SJCRH30 (cell line): ENCODE measurements around the gene OSER1. TPM values are rescaled to one million over a fixed set of nuclear protein-coding genes. Genes with fewer than 3 reads are reported as not detected.
"Not testable (repeated sequence)": the region's sequence is repeated elsewhere in the genome, so short reads cannot be mapped to it uniquely, and the experiment has no call there.

ENCODE experiments used
- DNase-seq, 2 experiments: peaks; one replicate each; pipeline ENCODE4 v3.0.0-alpha.2; 2015 to 2020
- H3K27ac ChIP-seq: fragments of 250-450 bp; sonication (Bioruptor Pico); 2 replicates; pipeline ENCODE4 v1.5.1; 2020; ENCODE audit warnings: mild to moderate bottlenecking, moderate library complexity
- H3K27me3 ChIP-seq: fragments of 250-450 bp; sonication (Bioruptor Pico); 2 replicates; pipeline ENCODE4 v1.5.1; 2020; ENCODE audit warnings: mild to moderate bottlenecking, moderate library complexity
- H3K36me3 ChIP-seq: fragments of 250-450 bp; sonication (Bioruptor Pico); 2 replicates; pipeline ENCODE4 v1.5.1; 2020; ENCODE audit warnings: mild to moderate bottlenecking, moderate library complexity
- H3K4me1 ChIP-seq: fragments of 250-450 bp; sonication (Bioruptor Pico); 2 replicates; pipeline ENCODE4 v1.5.1; 2020; ENCODE audit warnings: mild to moderate bottlenecking, moderate library complexity
- H3K4me3 ChIP-seq: fragments of 250-450 bp; sonication (Bioruptor Pico); 2 replicates; pipeline ENCODE4 v1.5.1; 2020; ENCODE audit warnings: mild to moderate bottlenecking, moderate library complexity
- H3K9me3 ChIP-seq: fragments of 250-450 bp; sonication (Bioruptor Pico); replicated peaks from 2 replicates; pipeline ENCODE4 v1.5.1; 2020; ENCODE audit warnings: mild to moderate bottlenecking, moderate library complexity
- total RNA-seq: library from RNA; depleted of rRNA; stranded (reverse); fragments of >200 nt; shearing (Covaris generic); gene quantifications from 2 replicates; pipeline ENCODE4 v1.2.3, GENCODE V29; 2014

OSER1 gene
- total RNA-seq, 1 experiment from 2014 or later: 54.9 TPM

GRCh38 chr20:44200371-44200770, 10.2 kb downstream of the OSER1 start:
- no peak overlapping the region for H3K4me3 ChIP-seq
- H3K36me3 ChIP-seq: peaks cover 80% of the 10 kb centered on the region
- no peak overlapping the region for H3K27ac ChIP-seq
- DNase-seq: no peak
- no peaks in the 10 kb centered on the region for H3K27me3 ChIP-seq
- no peaks in the 10 kb centered on the region for H3K9me3 ChIP-seq
- H3K4me1 ChIP-seq: peaks cover 19% of the 10 kb centered on the region

- no peak for DNase-seq
- Histone ChIP-seq H3K27ac (no peak overlapping the region), H3K27me3 (no peaks in the 10 kb centered on the region), H3K4me3 (no peak overlapping the region), H3K9me3 (no peaks in the 10 kb centered on the region), H3K36me3 (peaks cover 78% of the 10 kb centered on the region), H3K4me1 (peaks cover 17% of the 10 kb centered on the region)
Observed at GRCh38 chr20:44199877-44200276, 10.7 kb downstream of the OSER1 start.

DNA sequence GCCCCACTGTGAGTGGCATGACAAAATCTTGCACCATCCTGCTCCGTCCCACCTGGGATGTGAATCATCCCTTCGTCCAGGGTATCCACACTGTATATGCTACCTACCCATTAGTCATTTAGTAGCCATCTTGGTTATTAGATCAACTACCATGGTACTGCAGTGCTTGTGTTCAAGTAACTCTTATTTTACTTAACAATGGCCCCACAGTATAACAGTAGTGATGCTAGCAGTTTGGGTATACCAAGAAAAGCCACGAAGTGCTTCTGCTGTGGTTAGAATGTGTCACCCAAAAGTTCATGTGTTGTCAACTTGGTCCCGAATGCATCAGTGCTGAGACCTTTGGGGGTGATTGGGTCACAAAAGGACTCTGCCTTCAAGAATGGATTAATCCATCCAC, 11.7 kb downstream of the OSER1 start:
- Histone ChIP-seq H3K36me3 (peaks cover 77% of the 10 kb centered on the region), H3K27ac (no peak overlapping the region), H3K4me3 (no peak overlapping the region)

DNA sequence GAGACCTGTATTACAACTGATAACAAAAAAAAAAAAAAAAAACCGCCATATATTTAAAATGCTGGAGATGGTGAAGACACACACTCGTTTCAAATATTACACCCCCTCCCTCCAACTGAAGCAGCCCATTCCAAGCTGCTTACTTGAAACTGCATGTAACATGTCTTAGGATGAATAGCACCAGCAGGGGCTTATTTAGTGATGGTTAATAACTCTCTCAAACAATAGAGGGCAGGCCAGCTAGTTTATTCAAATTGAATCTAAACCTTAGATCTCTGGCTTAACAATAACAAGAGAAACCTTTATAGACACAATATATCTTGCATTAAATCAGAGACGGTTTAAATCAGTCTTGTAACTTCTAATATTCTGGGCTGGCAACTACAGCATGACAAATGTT, 14.3 kb downstream of the OSER1 start:
- Histone ChIP-seq H3K4me1 (no peaks in the 10 kb centered on the region), H3K9me3 (no peaks in the 10 kb centered on the region), H3K36me3 (peaks cover 57% of the 10 kb centered on the region), H3K4me3 (no peak overlapping the region), H3K27ac (no peak overlapping the region), H3K27me3 (no peaks in the 10 kb centered on the region)
- DNase-seq: no peak

More for the DNA sequence above, 11.7 kb downstream of the OSER1 start:
- H3K9me3 ChIP-seq: no peaks in the 10 kb centered on the region
- no peak for DNase-seq
- H3K4me1 ChIP-seq: peaks cover 7% of the 10 kb centered on the region
- no peaks in the 10 kb centered on the region for H3K27me3 ChIP-seq

- Histone ChIP-seq H3K4me3 (no peak overlapping the region), H3K4me1 (no peaks in the 10 kb centered on the region), H3K36me3 (peaks cover 51% of the 10 kb centered on the region), H3K9me3 (no peaks in the 10 kb centered on the region), H3K27me3 (no peaks in the 10 kb centered on the region), H3K27ac (no peak overlapping the region)
- no peak for DNase-seq
Observed at GRCh38 chr20:44195605-44196004, 15.0 kb downstream of the OSER1 start.

DNA sequence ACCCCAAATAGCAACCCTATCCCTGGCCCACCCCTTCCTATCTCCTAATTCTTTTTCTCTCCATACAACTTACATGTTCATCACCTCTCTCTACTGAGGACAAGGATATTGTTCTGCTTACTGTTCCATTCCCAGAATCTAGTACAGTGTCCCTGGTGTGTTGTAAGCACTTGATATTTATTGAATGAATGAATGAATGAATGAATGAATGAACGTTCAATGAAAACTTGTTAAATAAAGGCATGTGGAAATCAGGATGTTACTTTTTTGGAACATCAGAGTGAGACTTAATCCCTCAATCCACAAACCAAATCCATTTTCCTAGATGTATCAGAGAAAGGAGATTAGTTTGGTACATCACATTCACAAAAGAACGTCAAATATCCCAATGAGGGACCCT, 16.8 kb downstream of the OSER1 start:
- peaks cover 33% of the 10 kb centered on the region for H3K36me3 ChIP-seq
- no peak for DNase-seq
- no peak overlapping the region for H3K4me3 ChIP-seq
- H3K27ac ChIP-seq: no peak overlapping the region
- H3K9me3 ChIP-seq: no peaks in the 10 kb centered on the region
- no peaks in the 10 kb centered on the region for H3K27me3 ChIP-seq
- H3K4me1 ChIP-seq: peaks cover 3% of the 10 kb centered on the region; the same call in 1 of the 2 replicates

- not testable (repeated sequence) for H3K9me3 ChIP-seq, H3K27ac ChIP-seq, H3K4me3 ChIP-seq, DNase-seq, H3K27me3 ChIP-seq
- Histone ChIP-seq H3K36me3 (peaks cover 11% of the 10 kb centered on the region), H3K4me1 (peaks cover 16% of the 10 kb centered on the region)
Observed at GRCh38 chr20:44191640-44192039, 18.9 kb downstream of the OSER1 start.

GRCh38 chr20:44190197-44190852, 20.2 kb downstream of the OSER1 start:
- not testable (repeated sequence) for H3K36me3 ChIP-seq, H3K9me3 ChIP-seq, H3K27ac ChIP-seq, H3K4me3 ChIP-seq, H3K27me3 ChIP-seq
- peaks cover 16% of the 10 kb centered on the region for H3K4me1 ChIP-seq
- peak; percentile 76 to 96 for DNase-seq

DNA sequence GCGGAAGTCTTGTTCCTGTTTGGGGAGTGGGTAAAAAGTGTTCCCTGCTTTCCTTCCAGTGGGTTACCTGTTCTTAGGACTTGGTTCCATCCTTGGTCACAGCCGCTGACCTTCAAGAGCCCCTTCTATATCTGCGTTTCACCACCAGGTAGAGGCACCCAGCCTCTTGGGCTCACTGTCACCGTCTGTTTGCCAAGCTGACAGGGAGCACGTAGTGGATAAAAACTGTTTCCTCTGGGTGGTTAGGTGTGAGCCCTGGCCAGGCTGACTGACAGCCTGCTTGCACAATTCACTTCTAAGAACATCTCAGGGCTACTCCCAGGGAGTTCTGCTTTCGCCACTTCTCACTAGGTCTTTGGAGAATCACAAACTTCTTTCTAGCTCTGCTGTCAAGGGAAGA, 21.8 kb downstream of the OSER1 start:
- H3K36me3 ChIP-seq: no peaks in the 10 kb centered on the region
- peak overlapping the region; percentile 91; the same call in 1 of the 2 replicates for H3K27ac ChIP-seq
- peaks cover 16% of the 10 kb centered on the region for H3K4me1 ChIP-seq
- no peaks in the 10 kb centered on the region for H3K27me3 ChIP-seq
- H3K9me3 ChIP-seq: no peaks in the 10 kb centered on the region
- no peak for DNase-seq
- H3K4me3 ChIP-seq: no peak overlapping the region

GRCh38 chr20:44187772-44188709, 22.5 kb downstream of the OSER1 start:
- no peaks in the 10 kb centered on the region for H3K27me3 ChIP-seq
- peak overlapping the region; percentile 91 for H3K27ac ChIP-seq
- peaks cover 16% of the 10 kb centered on the region for H3K4me1 ChIP-seq
- no peaks in the 10 kb centered on the region for H3K9me3 ChIP-seq
- no peaks in the 10 kb centered on the region for H3K36me3 ChIP-seq
- DNase-seq: peak; percentile 66 to 82
- peak overlapping the region; percentile 63 for H3K4me3 ChIP-seq

- Histone ChIP-seq H3K4me3 (peak within 1 kb of the TSS; percentile 63), H3K27me3 (no peaks in the 10 kb centered on the region), H3K4me1 (peaks cover 23% of the 10 kb centered on the region), H3K36me3 (no peaks in the 10 kb centered on the region), H3K27ac (peak within 1 kb of the TSS; percentile 91), H3K9me3 (no peaks in the 10 kb centered on the region)
- peak; percentile 90 to 92 for DNase-seq
Observed at GRCh38 chr20:44187054-44187771, 23.4 kb downstream of the OSER1 start, which contains the start of gene JPH2. JPH2 (minus strand) TSS chr20:44187188; CDS start chr20:44186705, 483 bp downstream.

- Histone ChIP-seq H3K4me1 (peaks cover 28% of the 10 kb centered on the region), H3K36me3 (no peaks in the 10 kb centered on the region), H3K9me3 (no peaks in the 10 kb centered on the region), H3K27ac (peak overlapping the region; percentile 91), H3K27me3 (no peaks in the 10 kb centered on the region), H3K4me3 (peak overlapping the region; percentile 63)
- peak; percentile 45 to 59 for DNase-seq
Observed at GRCh38 chr20:44186674-44187053, 23.9 kb downstream of the OSER1 start.

GRCh38 chr20:44186201-44186600, 24.4 kb downstream of the OSER1 start:
- Histone ChIP-seq H3K27me3 (no peaks in the 10 kb centered on the region), H3K4me1 (peaks cover 33% of the 10 kb centered on the region), H3K36me3 (no peaks in the 10 kb centered on the region), H3K9me3 (no peaks in the 10 kb centered on the region), H3K27ac (no peak overlapping the region; the same call in 1 of the 2 replicates), H3K4me3 (peak overlapping the region; percentile 63)
- DNase-seq: no peak

DNA sequence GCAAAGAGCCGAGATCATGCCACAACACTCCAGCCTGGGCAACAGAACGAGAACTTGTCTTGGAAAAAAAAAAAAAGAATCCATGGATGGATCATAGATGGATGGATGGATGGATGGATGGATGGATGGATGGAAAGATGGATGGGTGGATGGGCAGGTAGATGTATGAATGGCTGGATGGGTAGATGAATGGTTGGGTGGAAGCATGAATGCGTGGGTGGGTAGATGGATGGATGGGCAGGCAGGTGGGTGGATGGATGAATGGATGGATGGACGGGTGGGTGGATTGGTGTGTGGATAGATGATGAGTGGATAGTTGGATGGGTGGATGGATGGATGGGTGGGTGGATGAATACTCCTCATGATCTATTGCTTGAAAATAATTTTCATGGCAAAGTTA, 25.0 kb downstream of the OSER1 start:
- Histone ChIP-seq H3K4me3 (no peak overlapping the region), H3K36me3 (no peaks in the 10 kb centered on the region)

DNA sequence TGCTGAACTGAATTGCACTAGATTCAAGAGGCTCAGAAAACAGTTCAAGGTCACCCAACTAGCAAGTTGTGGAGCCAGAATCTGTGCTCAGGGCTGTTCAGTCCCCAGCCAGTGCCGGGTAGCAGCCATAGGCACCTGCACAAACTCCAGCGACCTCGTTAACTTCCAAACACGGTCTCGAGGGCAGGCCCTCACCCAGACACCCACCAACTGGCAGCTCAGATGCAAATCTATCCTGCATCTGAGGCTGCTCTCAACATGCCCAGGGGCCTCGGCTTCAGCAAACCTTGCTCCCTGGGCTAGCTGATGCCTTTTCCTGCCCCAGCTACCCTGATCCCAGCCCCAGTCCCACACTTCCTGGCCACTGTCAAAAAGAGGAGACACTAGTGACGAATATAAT, 27.3 kb downstream of the OSER1 start:
- Histone ChIP-seq H3K27ac (no peak overlapping the region), H3K4me3 (no peak overlapping the region), H3K4me1 (peaks cover 42% of the 10 kb centered on the region)

More for the DNA sequence above, 25.0 kb downstream of the OSER1 start:
- no peaks in the 10 kb centered on the region for H3K9me3 ChIP-seq
- no peak for DNase-seq
- peaks cover 37% of the 10 kb centered on the region for H3K4me1 ChIP-seq
- H3K27me3 ChIP-seq: no peaks in the 10 kb centered on the region
- no peak overlapping the region for H3K27ac ChIP-seq

More for the DNA sequence above, 27.3 kb downstream of the OSER1 start:
- DNase-seq: no peak
- H3K36me3 ChIP-seq: no peaks in the 10 kb centered on the region
- no peaks in the 10 kb centered on the region for H3K9me3 ChIP-seq
- H3K27me3 ChIP-seq: no peaks in the 10 kb centered on the region
